ENCODE data around the gene CDH4. TPM values are rescaled to one million over a fixed set of nuclear protein-coding genes. Genes with fewer than 3 reads are reported as not detected.

The CDH4 gene
- total and polyA plus RNA-seq, 2 donors (not counting 1 experiment from before 2014, with no cell fraction given) = not detected

DNA sequence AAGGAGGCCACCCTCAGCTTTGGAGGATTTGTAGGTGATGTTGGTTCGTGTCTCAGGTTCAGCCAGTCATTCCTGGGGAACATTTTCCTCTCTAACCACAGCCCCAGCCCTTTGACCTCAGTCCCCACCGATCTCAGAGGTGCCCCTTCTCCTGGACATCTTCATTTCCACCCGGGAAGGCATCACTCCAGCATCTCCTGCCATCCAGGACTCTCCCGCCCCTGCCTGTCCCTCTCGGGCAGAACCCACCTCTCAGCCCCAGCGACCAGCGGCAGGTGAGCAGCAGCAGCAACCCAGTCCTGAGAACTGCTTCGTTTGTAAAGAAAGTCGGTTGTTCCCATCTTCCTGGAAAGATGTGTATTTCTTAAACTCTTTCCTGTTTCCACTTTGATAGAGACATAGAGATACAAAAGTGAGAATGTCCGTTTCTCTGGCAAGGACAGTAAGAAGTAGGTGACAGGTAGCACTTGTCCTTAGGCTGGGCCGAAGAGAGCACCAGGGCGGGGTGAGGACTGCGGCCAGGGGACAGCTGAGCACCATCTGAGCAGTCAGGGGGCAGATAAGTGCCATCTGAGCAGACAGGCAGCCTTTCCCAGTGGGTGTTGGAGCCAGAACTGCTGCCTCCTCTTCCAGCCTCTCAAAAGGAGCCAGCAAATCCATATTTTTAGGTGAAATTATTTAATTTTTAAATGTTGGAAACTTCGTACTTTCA is 142.2 kb downstream of the CDH4 start:
- POLR2A ChIA-PET = no interaction called here
- Histone ChIP-seq H3K27ac (ENCODE audit: low read length in 2 of 2) (no peak overlapping the region), H3K27me3 (replicated peaks in 1 of 4; ENCODE audit: control extremely low read depth in 1 of 4, control insufficient read depth in 3 of 4, insufficient read depth in 4 of 4, low read length in 3 of 4) (no peaks in the 10 kb centered on the region), H3K4me2 (replicated peaks; ENCODE audit: low read depth, low read length, poor library complexity, severe bottlenecking) (no peak overlapping the region), H3K79me2 (ENCODE audit: control insufficient read depth, insufficient read depth, low read length) (no peaks in the 10 kb centered on the region), H3K9me3 (ENCODE audit: control extremely low read depth in 1 of 3, control insufficient read depth in 2 of 3, insufficient read depth in 1 of 3, low read length in 2 of 3) (peaks cover 0 to 50% (median 0%) of the 10 kb centered on the region in 3 donors), H3K4me1 (ENCODE audit: control insufficient read depth in 2 of 2, insufficient read depth in 2 of 2, low read length in 2 of 2) (no peaks in the 10 kb centered on the region), H3K4me3 (ENCODE audit: control extremely low read depth in 1 of 5, extremely low read depth in 1 of 5, insufficient read depth in 1 of 5, low read depth in 2 of 5, low read length in 4 of 5) (no peak overlapping the region), H2AFZ (ENCODE audit: insufficient read depth, low read depth, low read length, poor library complexity, severe bottlenecking) (no peak overlapping the region), H4K20me1 (ENCODE audit: control insufficient read depth, insufficient read depth, low read length, poor library complexity, severe bottlenecking) (no peaks in the 10 kb centered on the region), H3K9ac (ENCODE audit: low read length) (no peak overlapping the region), H3K36me3 (replicated peaks in 1 of 2; ENCODE audit: control extremely low read depth in 1 of 2, control insufficient read depth in 1 of 2, extremely low read depth in 1 of 2, insufficient read depth in 2 of 2, low read length in 1 of 2) (no peaks in the 10 kb centered on the region)
- H3K4me3 Mint-ChIP-seq = no peak overlapping the region
- ATAC-seq (ENCODE audit: low read depth) (no peak), DNase-seq (no peak)
- no peaks in the 10 kb centered on the region for H3K27me3 Mint-ChIP-seq
- H3K9me3 Mint-ChIP-seq (ENCODE audit: insufficient read depth) = peaks cover 3% of the 10 kb centered on the region
- CTCF ChIA-PET = no interaction called here
- 92% methylated on average over 13 of the region's 14 CpGs for WGBS (ENCODE audit: insufficient coverage)
- H3K27ac Mint-ChIP-seq = no peak overlapping the region
- intact Hi-C loops (cut with micrococcal nuclease) = no loop called here
- TF ChIP-seq, protein P1, sequence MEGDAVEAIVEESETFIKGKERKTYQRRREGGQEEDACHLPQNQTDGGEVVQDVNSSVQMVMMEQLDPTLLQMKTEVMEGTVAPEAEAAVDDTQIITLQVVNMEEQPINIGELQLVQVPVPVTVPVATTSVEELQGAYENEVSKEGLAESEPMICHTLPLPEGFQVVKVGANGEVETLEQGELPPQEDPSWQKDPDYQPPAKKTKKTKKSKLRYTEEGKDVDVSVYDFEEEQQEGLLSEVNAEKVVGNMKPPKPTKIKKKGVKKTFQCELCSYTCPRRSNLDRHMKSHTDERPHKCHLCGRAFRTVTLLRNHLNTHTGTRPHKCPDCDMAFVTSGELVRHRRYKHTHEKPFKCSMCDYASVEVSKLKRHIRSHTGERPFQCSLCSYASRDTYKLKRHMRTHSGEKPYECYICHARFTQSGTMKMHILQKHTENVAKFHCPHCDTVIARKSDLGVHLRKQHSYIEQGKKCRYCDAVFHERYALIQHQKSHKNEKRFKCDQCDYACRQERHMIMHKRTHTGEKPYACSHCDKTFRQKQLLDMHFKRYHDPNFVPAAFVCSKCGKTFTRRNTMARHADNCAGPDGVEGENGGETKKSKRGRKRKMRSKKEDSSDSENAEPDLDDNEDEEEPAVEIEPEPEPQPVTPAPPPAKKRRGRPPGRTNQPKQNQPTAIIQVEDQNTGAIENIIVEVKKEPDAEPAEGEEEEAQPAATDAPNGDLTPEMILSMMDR (IDR thresholded peaks at IDR 0.05) = no peak
- TF ChIP-seq EZH2 (IDR thresholded peaks at IDR 0.05; ENCODE audit: borderline replicate concordance, insufficient read depth, low read depth, low read length, poor library complexity, severe bottlenecking) = no peak
- H3K4me1 Mint-ChIP-seq = no peaks in the 10 kb centered on the region

DNA sequence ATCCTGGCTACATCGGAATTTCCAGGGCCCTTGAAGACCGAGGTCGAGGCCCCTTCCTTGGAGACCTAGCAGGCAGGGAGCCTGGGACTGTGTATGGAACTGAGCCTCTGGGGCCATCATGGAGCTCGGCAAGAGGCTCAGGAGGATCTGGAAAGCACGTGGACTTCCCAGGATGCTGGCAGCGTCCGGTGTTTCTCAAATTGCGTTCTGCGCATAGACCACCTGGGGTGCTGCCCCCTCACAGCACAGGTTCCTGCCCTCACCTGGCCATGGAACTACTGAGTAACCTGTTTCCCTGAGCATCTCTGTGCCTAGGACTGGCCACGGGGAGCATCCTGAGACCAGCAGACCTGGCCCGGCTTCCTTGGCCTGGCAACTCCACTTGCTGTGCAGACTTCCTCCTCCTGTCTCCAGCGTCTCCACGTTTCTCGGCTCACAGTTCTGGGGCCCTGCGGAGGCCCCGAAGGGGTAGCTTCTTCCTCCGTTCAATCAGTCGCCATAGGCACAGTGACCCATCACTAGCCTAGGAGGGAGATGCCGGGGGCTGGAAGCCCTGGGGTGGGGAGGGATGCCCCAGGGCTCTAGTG is 144.3 kb downstream of the CDH4 start:
- no peak overlapping the region for H3K27ac Mint-ChIP-seq
- Histone ChIP-seq H3K4me1 (ENCODE audit: control insufficient read depth in 2 of 2, insufficient read depth in 2 of 2, low read length in 2 of 2) (no peaks in the 10 kb centered on the region), H3K27me3 (replicated peaks in 1 of 4; ENCODE audit: control extremely low read depth in 1 of 4, control insufficient read depth in 3 of 4, insufficient read depth in 4 of 4, low read length in 3 of 4) (no peaks in the 10 kb centered on the region), H3K4me3 (ENCODE audit: control extremely low read depth in 1 of 5, extremely low read depth in 1 of 5, insufficient read depth in 1 of 5, low read depth in 2 of 5, low read length in 4 of 5) (no peak overlapping the region), H3K27ac (ENCODE audit: low read length in 2 of 2) (no peak overlapping the region), H3K4me2 (replicated peaks; ENCODE audit: low read depth, low read length, poor library complexity, severe bottlenecking) (no peak overlapping the region), H3K9me3 (ENCODE audit: control extremely low read depth in 1 of 3, control insufficient read depth in 2 of 3, insufficient read depth in 1 of 3, low read length in 2 of 3) (peaks cover 0 to 44% (median 0%) of the 10 kb centered on the region in 3 donors), H2AFZ (ENCODE audit: insufficient read depth, low read depth, low read length, poor library complexity, severe bottlenecking) (no peak overlapping the region), H3K9ac (ENCODE audit: low read length) (no peak overlapping the region), H4K20me1 (ENCODE audit: control insufficient read depth, insufficient read depth, low read length, poor library complexity, severe bottlenecking) (no peaks in the 10 kb centered on the region), H3K79me2 (ENCODE audit: control insufficient read depth, insufficient read depth, low read length) (no peaks in the 10 kb centered on the region), H3K36me3 (replicated peaks in 1 of 2; ENCODE audit: control extremely low read depth in 1 of 2, control insufficient read depth in 1 of 2, extremely low read depth in 1 of 2, insufficient read depth in 2 of 2, low read length in 1 of 2) (no peaks in the 10 kb centered on the region)
- no peaks in the 10 kb centered on the region for H3K9me3 Mint-ChIP-seq (ENCODE audit: insufficient read depth)
- H3K4me3 Mint-ChIP-seq = no peak overlapping the region
- intact Hi-C loops (cut with micrococcal nuclease) = no loop called here
- DNase-seq (no peak), ATAC-seq (ENCODE audit: low read depth) (no peak)
- ChIA-PET POLR2A (no interaction called here), CTCF (no interaction called here)
- no peaks in the 10 kb centered on the region for H3K27me3 Mint-ChIP-seq
- 94% methylated on average over 11 of the region's 19 CpGs for WGBS (ENCODE audit: insufficient coverage)
- H3K4me1 Mint-ChIP-seq = no peaks in the 10 kb centered on the region
- TF ChIP-seq, protein P1 (IDR thresholded peaks at IDR 0.05) = no peak
- no peak for TF ChIP-seq EZH2 (IDR thresholded peaks at IDR 0.05; ENCODE audit: borderline replicate concordance, insufficient read depth, low read depth, low read length, poor library complexity, severe bottlenecking)

All from B cell (primary cell).